Occipital lobe (tissue), 2 donors: ENCODE data around the gene DPYD. TPM values are rescaled to one million over a fixed set of nuclear protein-coding genes. Genes with fewer than 3 reads are reported as not detected.

Experiments used
- DNase-seq: peaks from one replicate; lab custom pipeline; 2025; lab: John Stamatoyannopoulos, UW
- total RNA-seq: library from RNA; depleted of rRNA; stranded (reverse); fragments of >200 nt; gene quantifications from one replicate; pipeline ENCODE4 v1.2.3, GENCODE V29; 2014

The DPYD gene
- total RNA-seq, 1 donor from 2014 or later = 72.1 TPM

GRCh38 chr1:97844552-97845089 lies 76.2 kb downstream of the DPYD start:
- no peak for DNase-seq

GRCh38 chr1:97841338-97841737 lies 79.5 kb downstream of the DPYD start:
- DNase-seq = no peak

DNA sequence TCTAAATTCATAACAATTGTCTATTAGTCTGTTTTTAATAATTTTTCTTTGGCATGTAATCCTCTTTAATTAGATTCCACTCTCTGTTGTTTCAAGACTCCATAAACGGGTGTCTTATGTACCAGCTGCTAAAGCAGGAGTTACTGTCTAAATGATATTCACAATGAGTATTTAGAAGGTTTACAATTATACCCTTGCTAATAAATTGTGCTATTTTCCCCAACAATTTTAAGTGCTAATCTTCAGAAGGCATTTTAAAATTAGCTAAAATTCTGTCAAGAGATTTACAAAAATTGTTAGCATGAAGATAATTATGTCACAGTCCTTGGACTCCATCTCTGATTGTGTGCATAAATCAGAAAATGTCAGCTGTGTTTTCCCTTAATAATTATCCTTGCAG lies 83.7 kb downstream of the DPYD start:
- no peak for DNase-seq

- no peak for DNase-seq
These were observed 85.9 kb downstream of the DPYD start for GRCh38 chr1:97834899-97835298.

GRCh38 chr1:97833881-97834280 lies 87.0 kb downstream of the DPYD start:
- DNase-seq = no peak

GRCh38 chr1:97832481-97832880 lies 88.4 kb downstream of the DPYD start:
- DNase-seq = no peak

DNA sequence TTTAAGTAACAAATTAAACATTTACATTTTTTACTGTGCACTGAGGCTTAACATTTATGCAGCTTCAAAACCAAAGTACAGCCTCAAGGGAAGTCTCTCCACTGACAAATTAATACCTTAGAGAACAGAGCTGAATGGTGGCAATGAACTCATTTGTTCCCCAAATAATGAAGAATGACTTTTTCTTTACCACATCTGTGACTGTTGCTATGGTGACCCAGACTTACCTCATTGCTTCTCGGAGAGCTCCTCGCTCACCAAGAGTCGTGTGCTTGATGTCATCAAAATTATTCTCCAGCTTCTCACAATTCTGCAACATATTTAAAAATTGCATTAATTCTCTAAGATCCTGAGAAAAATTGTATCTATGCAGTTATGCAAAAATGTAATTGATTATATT lies 92.9 kb downstream of the DPYD start:
- DNase-seq = no peak

DNA sequence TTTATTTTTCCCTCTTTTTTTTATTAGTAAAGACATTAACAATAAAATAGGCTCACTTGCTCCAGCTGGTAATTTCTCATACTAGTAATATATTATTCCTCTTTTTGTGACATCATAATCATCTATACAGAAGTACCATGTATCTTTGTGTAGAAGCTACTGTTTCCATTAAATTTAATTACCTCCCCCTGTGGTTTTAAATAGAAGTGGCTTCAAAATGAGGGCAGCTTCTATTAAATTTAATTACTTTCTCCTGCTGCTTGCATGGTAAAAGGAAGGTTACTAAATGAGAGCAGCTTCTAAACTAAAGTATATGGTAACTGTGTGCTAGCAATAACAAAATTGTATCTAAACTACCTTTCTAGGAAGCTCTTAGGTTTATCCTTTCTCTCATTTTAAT lies 94.0 kb downstream of the DPYD start:
- DNase-seq = no peak

- no peak for DNase-seq
These were observed 96.2 kb downstream of the DPYD start for GRCh38 chr1:97824624-97825023.

DNA sequence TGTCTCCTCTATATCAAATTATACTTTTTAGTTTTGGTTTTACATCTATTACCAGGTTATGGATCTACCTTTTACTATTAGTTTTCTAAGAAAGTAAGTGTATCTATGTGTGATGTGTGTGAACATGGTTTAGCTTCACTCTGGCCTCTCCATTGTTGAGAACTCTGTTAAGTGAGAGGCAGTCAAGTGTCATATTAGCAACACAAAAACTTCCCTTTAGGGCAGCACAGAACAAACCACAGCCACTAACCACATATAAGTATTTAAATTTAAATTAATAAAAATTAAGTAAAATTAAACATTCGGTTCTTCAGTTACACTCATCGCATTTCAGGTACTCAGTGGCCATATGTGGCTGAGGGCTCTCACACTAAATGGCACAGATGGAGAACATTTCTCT lies 96.6 kb downstream of the DPYD start:
- DNase-seq = no peak

DNA sequence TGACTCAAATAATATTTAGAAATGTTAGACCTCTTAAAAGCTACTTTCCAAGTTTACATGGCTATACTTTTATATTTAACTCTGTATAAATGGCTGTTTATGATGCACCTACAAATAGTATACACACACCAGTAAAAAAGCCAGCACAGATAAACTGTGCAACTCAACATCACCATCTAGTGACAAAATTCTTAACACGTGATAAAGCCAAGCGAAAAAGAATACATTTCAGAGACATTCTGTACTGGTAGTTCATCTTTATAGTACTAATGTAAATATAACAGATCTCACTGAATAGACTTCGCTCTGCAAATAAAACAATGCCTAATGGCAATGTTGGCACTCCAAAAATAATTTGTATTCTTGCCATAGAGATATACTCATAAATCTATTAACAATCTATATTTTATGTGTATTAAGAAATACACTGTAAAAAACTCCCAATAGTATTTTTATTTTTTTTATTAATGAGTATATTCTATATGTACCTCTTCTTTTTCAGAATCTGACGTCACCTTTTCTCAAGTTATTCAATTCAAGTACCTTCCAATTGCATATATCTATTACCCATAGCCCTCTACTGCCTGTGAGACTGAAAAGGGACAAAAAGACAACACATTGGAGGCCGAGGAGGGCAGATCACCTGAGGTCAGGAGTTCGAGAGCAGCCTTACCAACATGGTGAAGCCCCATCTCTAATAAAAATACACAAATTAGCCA lies 100.2 kb downstream of the DPYD start:
- DNase-seq = no peak

- no peak for DNase-seq
These were observed 103.9 kb downstream of the DPYD start for GRCh38 chr1:97816927-97817326.

DNA sequence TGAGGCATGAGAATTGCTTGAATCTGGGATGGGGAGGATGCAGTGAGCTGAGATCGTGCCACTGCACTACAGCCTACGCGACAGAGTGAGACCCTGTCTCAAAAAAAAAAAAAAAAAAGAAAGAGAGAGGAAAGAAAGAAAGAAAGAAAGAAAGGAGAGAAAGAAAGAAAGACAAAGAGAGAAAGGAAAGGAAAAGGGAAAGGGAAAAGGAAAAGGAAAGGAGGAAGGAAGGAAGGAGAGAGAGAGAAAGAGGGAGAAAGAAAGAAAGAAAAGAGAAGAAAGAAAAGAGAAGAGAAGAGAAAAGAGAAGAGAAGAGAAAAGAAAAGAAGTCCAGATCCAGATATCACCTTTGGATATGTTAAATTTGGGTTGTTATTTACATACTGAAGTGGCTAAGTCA lies 106.0 kb downstream of the DPYD start:
- no peak for DNase-seq

DNA sequence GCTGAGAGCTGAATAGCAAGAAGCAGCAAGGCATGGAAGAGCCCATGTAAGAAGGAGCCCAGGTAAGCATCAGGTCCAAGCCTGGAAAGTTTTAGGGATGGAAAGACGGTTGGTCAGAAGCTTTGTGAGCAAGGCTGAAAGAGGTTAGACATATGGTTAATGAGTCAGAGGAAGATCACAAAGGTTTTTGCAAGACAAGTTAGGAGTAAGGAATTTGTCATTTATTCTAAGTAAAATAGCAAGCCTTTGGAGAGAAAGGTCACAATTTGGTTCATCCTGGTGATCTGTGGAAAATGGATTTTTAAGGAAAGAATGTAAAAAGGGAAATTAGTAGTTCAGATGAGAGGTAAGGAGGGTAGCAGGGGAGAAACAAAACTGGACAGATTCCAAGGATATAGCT lies 106.7 kb downstream of the DPYD start:
- DNase-seq = no peak

- DNase-seq = no peak
These were observed 108.8 kb downstream of the DPYD start for GRCh38 chr1:97812076-97812475.

DNA sequence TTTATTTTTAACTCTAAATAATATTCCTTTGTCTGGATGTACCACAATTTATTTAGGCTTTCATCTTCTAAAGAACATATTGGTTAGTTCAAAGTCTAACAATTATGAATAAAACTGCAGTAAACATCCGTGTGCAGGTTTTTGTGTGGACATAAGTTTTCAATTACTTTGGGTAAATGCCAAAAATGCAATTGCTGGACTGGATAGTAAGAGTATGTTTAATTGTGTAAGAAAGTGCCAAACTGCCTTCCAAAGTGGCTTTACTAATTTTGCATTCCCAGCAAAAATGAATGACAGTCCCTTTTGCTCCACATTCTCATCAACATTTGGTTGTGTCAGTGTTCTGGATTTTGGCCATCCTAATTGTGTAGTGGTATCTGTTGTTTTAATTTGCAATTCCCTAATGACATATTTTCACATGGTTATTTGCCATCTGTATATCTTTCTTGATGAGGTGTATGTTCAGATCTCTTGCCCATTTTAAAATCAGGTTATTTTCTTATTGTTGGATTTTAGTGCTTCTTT lies 113.8 kb downstream of the DPYD start:
- no peak for DNase-seq

DNA sequence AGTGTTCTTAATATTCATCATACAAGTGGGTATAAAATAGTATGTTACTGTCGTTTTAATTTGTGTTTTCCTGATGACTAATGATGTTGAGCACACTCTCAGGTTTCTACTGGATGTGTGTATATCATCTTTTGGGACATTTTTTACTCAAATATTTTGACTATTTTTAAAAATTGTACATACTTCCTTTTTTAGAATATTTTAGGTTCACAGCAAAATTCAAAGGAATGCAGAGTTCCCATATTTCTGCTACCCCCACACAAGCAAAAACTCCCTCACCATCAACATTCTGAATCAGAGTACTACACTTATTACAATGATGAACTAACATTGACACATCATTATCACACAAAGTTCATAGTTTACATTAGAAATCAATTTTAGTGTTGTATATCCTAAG lies 114.5 kb downstream of the DPYD start:
- DNase-seq = no peak

GRCh38 chr1:97805093-97805492 lies 115.7 kb downstream of the DPYD start:
- no peak for DNase-seq

GRCh38 chr1:97803026-97803425 lies 117.8 kb downstream of the DPYD start:
- DNase-seq = no peak

- no peak for DNase-seq
These were observed 118.8 kb downstream of the DPYD start for GRCh38 chr1:97802011-97802410.

GRCh38 chr1:97797403-97798183 lies 123.2 kb downstream of the DPYD start:
- no peak for DNase-seq

- no peak for DNase-seq
These were observed 124.1 kb downstream of the DPYD start for GRCh38 chr1:97796711-97797110.

- DNase-seq = no peak
These were observed 128.2 kb downstream of the DPYD start for GRCh38 chr1:97792655-97793054.
